CD14-positive monocyte (primary cell): Measurements from ENCODE around the gene CHMP4A. TPM values are rescaled to one million over a fixed set of nuclear protein-coding genes. Genes with fewer than 3 reads are reported as not detected.
A peak's percentile ranks its signal among the peaks of the same experiment; 100 is the strongest.

Source experiments
- DNase-seq, 3 donors: peaks; one replicate each; pipeline ENCODE4 v3.0.0-alpha.2; 2011 to 2022
- H2AFZ ChIP-seq: 2 replicates; pipeline ENCODE4 v1.6.0; 2012; ENCODE audit warnings: mild to moderate bottlenecking, low read depth, low read length, inconsistent platforms; ENCODE audit not compliant: insufficient read depth, poor library complexity, severe bottlenecking
- H3K27ac ChIP-seq, 2 donors: 1 replicate in 1 of 2; 2 replicates in 1 of 2; pipeline ENCODE4 v1.5.1; 2012 to 2013; ENCODE audit warnings: low read length in 2 of 2, control low read depth in 1 of 2, inconsistent platforms in 1 of 2, low read depth in 1 of 2, mild to moderate bottlenecking in 1 of 2
- H3K27me3 ChIP-seq, 2 donors: one replicate each; pipeline versions ENCODE4 v1.6.0 to v1.6.1; 2011 to 2013; ENCODE audit warnings: low read length in 2 of 2; ENCODE audit not compliant: control insufficient read depth in 2 of 2, insufficient read depth in 2 of 2
- H3K36me3 ChIP-seq, 2 donors: replicated peaks in 1 of 2; 1 replicate in 1 of 2; 2 replicates in 1 of 2; pipeline versions ENCODE4 v1.5.1 to v1.6.1; 2012 to 2013; ENCODE audit warnings: low read length in 2 of 2, control low read depth in 1 of 2, inconsistent platforms in 1 of 2, mild to moderate bottlenecking in 1 of 2; ENCODE audit not compliant: insufficient read depth in 2 of 2, control insufficient read depth in 1 of 2
- H3K4me1 ChIP-seq, 2 donors: 1 replicate in 1 of 2; 2 replicates in 1 of 2; pipeline versions ENCODE4 v1.5.1 to v1.6.1; 2012 to 2013; ENCODE audit warnings: low read length in 2 of 2, control low read depth in 1 of 2, inconsistent platforms in 1 of 2, mild to moderate bottlenecking in 1 of 2, moderate library complexity in 1 of 2; ENCODE audit not compliant: insufficient read depth in 2 of 2, control insufficient read depth in 1 of 2
- H3K4me2 ChIP-seq: replicated peaks from 2 replicates; pipeline ENCODE3; 2012; ENCODE audit warnings: low read length, moderate library complexity, mild to moderate bottlenecking; ENCODE audit not compliant: poor library complexity, severe bottlenecking; ENCODE audit errors: extremely low read depth
- H3K4me3 ChIP-seq, 3 experiments: fragments of 200-600 bp in 1 of 3; sonication (generic) in 1 of 3; replicated peaks in 1 of 3; 1 replicate in 2 of 3; 2 replicates in 1 of 3; pipeline ENCODE4 v1.5.1; 2011 to 2013; ENCODE audit warnings: low read length in 3 of 3, mild to moderate bottlenecking in 3 of 3, control low read depth in 2 of 3, low read depth in 2 of 3, inconsistent platforms in 1 of 3, moderate library complexity in 1 of 3
- H3K79me2 ChIP-seq: 2 replicates; pipeline ENCODE4 v1.6.0; 2012; ENCODE audit warnings: mild to moderate bottlenecking, control low read depth, inconsistent platforms, low read length, moderate library complexity; ENCODE audit not compliant: insufficient read depth
- H3K9ac ChIP-seq: 2 replicates; pipeline ENCODE4 v1.6.0; 2017; ENCODE audit warnings: low read length, mild to moderate bottlenecking; ENCODE audit not compliant: insufficient read depth, poor library complexity, severe bottlenecking
- H3K9me3 ChIP-seq, 2 donors: replicated peaks in 1 of 2; 1 replicate in 1 of 2; 2 replicates in 1 of 2; pipeline versions ENCODE4 v1.5.1 to v1.6.1; 2012 to 2013; ENCODE audit warnings: low read length in 2 of 2, control low read depth in 1 of 2; ENCODE audit not compliant: control insufficient read depth in 1 of 2, insufficient read depth in 1 of 2
- H4K20me1 ChIP-seq: 2 replicates; pipeline ENCODE4 v1.6.0; 2012; ENCODE audit warnings: mild to moderate bottlenecking, low read length, control low read depth, moderate library complexity; ENCODE audit not compliant: insufficient read depth
- H3K27ac Mint-ChIP-seq, 7 donors: one replicate each; pipeline ENCODE4 v1.8.0; 2020; ENCODE audit warnings: mild to moderate bottlenecking in 7 of 7, mixed read lengths in 7 of 7, moderate library complexity in 6 of 7, inconsistent platforms in 2 of 7
- H3K27me3 Mint-ChIP-seq, 3 donors: one replicate each; pipeline ENCODE4 v1.8.0; 2021 to 2022; ENCODE audit warnings: low read depth in 3 of 3, mild to moderate bottlenecking in 3 of 3, mixed read lengths in 3 of 3, moderate library complexity in 3 of 3, inconsistent platforms in 1 of 3
- H3K36me3 Mint-ChIP-seq, 2 donors: one replicate each; pipeline ENCODE4 v1.8.0; 2020; ENCODE audit warnings: mixed read lengths in 2 of 2, inconsistent platforms in 1 of 2, mild to moderate bottlenecking in 1 of 2
- H3K4me1 Mint-ChIP-seq: one replicate; pipeline ENCODE4 v1.8.0; 2020; ENCODE audit warnings: mild to moderate bottlenecking, mixed read lengths
- H3K4me3 Mint-ChIP-seq, 2 donors: one replicate each; pipeline ENCODE4 v1.8.0; 2020; ENCODE audit warnings: mild to moderate bottlenecking in 2 of 2, mixed read lengths in 2 of 2, moderate library complexity in 1 of 2
- H3K9me3 Mint-ChIP-seq, 7 donors: one replicate each; pipeline ENCODE4 v1.8.0; 2020 to 2022; ENCODE audit warnings: mixed read lengths in 7 of 7, mild to moderate bottlenecking in 6 of 7, moderate library complexity in 6 of 7, inconsistent platforms in 2 of 7
- CTCF ChIP-seq: fragments of 200-600 bp; IDR thresholded peaks from one replicate; pipeline ENCODE4 v1.8.0; 2022; ENCODE audit warnings: antibody characterized with exemption, mild to moderate bottlenecking
- WGBS: methylation state at CpG from one replicate; pipeline ENCODE4 v1.1.5; 2013; ENCODE audit warnings: missing lambda C conversion rate; ENCODE audit not compliant: insufficient coverage; 5-methylcytosine and 5-hydroxymethylcytosine counted together
- intact Hi-C, 2 donors: fragments of 100-400 bp; cut with micrococcal nuclease; formaldehyde crosslinking; loops; one replicate each; pipeline versions ENCODE4 v1.15.0 to v1.15.1; 2023
- polyA plus RNA-seq, 3 donors: library from polyadenylated mRNA; depleted of rRNA in 1 of 3; unstranded in 2 of 3; stranded (reverse) in 1 of 3; fragments of 300-500 nt in 2 of 3; fragments of >200 nt in 1 of 3; fragmentation: Illumina TruSeq in 2 of 3; gene quantifications; 1 replicate in 2 of 3; 2 replicates in 1 of 3; pipeline ENCODE4 v1.2.3, GENCODE V29; 2012 to 2021

Gene CHMP4A
- polyA plus RNA-seq, 3 donors = 99.0 to 128 (median 102) TPM

- WGBS = no CpG with 5 or more reads among the region's 12 CpGs
- Histone ChIP-seq H3K36me3 (peaks cover 75 to 91% of the 10 kb centered on the region in 2 donors), H3K27me3 (no peaks in the 10 kb centered on the region), H3K9me3 (no peaks in the 10 kb centered on the region), H3K4me1 (no peaks in the 10 kb centered on the region), H4K20me1 (no peaks in the 10 kb centered on the region), H3K4me2 (no peak overlapping the region), H2AFZ (no peak overlapping the region), H3K27ac (no peak overlapping the region), H3K79me2 (no peaks in the 10 kb centered on the region), H3K4me3 (no peak overlapping the region), H3K9ac (no peak overlapping the region)
- H3K36me3 Mint-ChIP-seq = peaks cover 79 to 98% of the 10 kb centered on the region in 2 donors
- H3K9me3 Mint-ChIP-seq = no peaks in the 10 kb centered on the region
- no peak for DNase-seq
- intact Hi-C loops = no loop called here
- peaks cover 0 to 2% (median 0%) of the 10 kb centered on the region in 3 donors for H3K27me3 Mint-ChIP-seq
- peak overlapping the region in 2 of 7 donors; percentile 47 to 50 for H3K27ac Mint-ChIP-seq
- no peaks in the 10 kb centered on the region for H3K4me1 Mint-ChIP-seq
- TF ChIP-seq CTCF = no peak
- no peak overlapping the region for H3K4me3 Mint-ChIP-seq
Measured at GRCh38 chr14:24178399-24179178, 34.7 kb downstream of the CHMP4A start.

GRCh38 chr14:24177891-24178290 is 35.4 kb downstream of the CHMP4A start:
- Mint-ChIP-seq H3K9me3 (no peaks in the 10 kb centered on the region), H3K27ac (no peak overlapping the region), H3K27me3 (peaks cover 0 to 4% (median 2%) of the 10 kb centered on the region in 3 donors), H3K4me3 (no peak overlapping the region), H3K36me3 (peaks cover 80 to 98% of the 10 kb centered on the region in 2 donors), H3K4me1 (no peaks in the 10 kb centered on the region)
- intact Hi-C loops = no loop called here
- Histone ChIP-seq H3K4me3 (no peak overlapping the region), H4K20me1 (peaks cover 5% of the 10 kb centered on the region), H3K79me2 (no peaks in the 10 kb centered on the region), H3K27me3 (no peaks in the 10 kb centered on the region), H3K9me3 (no peaks in the 10 kb centered on the region), H3K36me3 (peaks cover 73 to 90% of the 10 kb centered on the region in 2 donors), H3K9ac (no peak overlapping the region), H3K27ac (no peak overlapping the region), H2AFZ (no peak overlapping the region), H3K4me2 (no peak overlapping the region), H3K4me1 (no peaks in the 10 kb centered on the region)
- WGBS = 100% methylated on average over 10 of the region's 14 CpGs
- no peak for TF ChIP-seq CTCF
- no peak for DNase-seq
